DMS53 treated with DMSO at 0.1 percent for 48 hours (cell line): ENCODE results near the gene SPATA20.

Experiments
- DNase-seq: peaks from one replicate; lab custom pipeline; 2025; ENCODE audit not compliant: unreplicated experiment; lab: John Stamatoyannopoulos, UW

SPATA20 gene

GRCh38 chr17:50573866-50574611 is 27.1 kb downstream of the SPATA20 start:
- DNase-seq, result no peak

DNA sequence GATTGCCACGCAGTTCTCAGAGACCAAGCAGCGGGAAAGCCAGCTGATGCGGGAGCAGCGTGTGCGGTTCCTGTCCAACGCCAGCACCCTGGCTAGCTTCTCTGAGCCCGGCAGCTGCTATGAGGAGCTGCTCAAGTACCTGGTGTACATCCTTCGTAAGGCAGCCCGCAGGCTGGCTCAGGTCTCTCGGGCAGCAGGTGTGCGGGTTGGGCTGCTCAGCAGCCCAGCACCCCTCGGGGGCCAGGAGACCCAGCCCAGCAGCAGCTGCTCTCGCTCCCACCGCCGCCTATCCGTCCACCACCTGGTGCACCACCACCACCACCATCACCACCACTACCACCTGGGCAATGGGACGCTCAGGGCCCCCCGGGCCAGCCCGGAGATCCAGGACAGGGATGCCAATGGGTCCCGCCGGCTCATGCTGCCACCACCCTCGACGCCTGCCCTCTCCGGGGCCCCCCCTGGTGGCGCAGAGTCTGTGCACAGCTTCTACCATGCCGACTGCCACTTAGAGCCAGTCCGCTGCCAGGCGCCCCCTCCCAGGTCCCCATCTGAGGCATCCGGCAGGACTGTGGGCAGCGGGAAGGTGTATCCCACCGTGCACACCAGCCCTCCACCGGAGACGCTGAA is 28.7 kb downstream of the SPATA20 start:
- no peak for DNase-seq

- no peak for DNase-seq
Measured at GRCh38 chr17:50576864-50577263, 29.9 kb downstream of the SPATA20 start.

GRCh38 chr17:50577451-50577954 is 30.5 kb downstream of the SPATA20 start:
- no peak for DNase-seq

DNA sequence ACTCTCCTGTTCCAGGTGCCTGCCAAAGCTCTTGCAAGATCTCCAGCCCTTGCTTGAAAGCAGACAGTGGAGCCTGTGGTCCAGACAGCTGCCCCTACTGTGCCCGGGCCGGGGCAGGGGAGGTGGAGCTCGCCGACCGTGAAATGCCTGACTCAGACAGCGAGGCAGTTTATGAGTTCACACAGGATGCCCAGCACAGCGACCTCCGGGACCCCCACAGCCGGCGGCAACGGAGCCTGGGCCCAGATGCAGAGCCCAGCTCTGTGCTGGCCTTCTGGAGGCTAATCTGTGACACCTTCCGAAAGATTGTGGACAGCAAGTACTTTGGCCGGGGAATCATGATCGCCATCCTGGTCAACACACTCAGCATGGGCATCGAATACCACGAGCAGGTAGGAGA is 31.2 kb downstream of the SPATA20 start:
- no peak for DNase-seq

DNA sequence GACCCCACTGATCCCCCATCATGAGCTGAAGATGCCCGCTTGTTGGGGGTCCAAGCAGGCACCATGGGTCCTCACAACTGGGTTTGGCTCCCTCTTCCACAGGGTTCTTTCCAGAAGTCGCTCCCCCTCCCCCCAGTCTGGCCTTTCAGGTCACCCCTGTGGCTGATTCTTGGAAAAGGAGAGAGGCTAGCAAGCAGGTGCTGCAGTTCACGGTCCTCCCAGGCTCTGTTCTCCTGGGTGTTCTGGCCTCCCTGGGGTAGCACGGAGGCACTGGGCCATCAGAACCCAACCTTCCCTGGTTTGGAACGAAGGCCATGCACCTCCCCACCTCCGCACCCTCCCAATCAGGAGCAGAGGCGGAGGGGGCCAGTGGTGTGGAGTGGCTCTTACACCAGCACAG is 32.4 kb downstream of the SPATA20 start:
- DNase-seq, result no peak

DNA sequence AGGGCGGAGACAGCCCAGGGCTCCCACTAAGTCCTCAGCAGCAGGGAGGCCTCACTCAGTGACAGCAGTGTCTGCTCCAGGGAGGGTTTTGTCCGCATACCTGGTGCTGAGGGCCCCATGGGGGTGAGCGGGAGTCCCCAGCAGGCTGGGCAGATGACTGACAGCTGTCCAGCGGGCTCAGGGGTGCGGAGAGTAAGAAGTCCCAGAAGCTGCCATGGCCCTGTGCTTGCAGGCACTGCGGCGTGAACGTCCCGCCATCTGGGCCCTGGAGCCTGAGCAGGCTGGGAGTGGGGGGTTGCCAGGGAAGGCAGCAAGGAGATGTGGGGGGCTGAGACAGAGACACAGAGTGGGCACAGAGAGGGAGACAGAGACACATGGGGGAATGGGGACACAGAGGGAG is 33.7 kb downstream of the SPATA20 start:
- no peak for DNase-seq

GRCh38 chr17:50581316-50581715 is 34.3 kb downstream of the SPATA20 start:
- no peak for DNase-seq

DNA sequence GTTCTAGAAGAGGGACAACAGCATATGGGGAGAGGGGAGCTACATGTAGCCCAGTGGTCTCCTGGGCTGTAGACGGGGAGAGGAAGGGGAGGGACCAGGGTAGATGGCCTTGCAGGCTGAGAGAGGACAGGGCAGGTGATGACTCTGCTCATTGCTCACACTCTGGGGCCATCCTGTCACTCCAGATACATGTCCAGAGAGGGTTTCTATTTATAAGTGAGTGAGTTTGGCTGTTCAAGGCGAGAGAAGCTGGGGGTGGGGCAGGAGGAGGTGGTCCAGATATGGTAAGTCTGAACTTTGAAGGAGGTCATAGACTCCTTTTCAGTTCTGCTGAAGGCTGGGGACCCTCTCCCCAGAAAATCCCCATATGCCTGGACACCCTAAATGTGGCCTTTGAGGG is 35.8 kb downstream of the SPATA20 start:
- no peak for DNase-seq

DNA sequence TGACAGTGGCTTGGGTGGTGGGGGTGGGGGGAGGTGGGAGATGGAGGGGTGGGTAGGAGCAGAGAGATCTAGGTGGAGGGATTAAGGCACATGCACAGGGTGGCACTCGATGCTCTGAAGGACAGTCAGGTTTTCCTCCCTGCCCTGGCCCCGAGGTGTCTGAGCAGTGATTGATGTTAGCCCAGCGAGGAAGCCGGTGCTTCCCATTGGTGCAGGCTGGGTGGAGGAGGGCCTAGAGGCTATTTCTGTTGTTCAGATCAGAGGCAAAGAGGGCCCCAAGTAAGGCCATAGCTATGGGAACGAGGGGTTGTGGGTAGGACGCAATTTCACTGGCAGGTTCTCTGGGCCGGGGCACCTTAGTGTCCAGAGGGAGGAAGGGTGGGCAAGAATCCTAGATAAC is 36.7 kb downstream of the SPATA20 start:
- no peak for DNase-seq

- no peak for DNase-seq
Measured at GRCh38 chr17:50584116-50584515, 37.1 kb downstream of the SPATA20 start.

DNA sequence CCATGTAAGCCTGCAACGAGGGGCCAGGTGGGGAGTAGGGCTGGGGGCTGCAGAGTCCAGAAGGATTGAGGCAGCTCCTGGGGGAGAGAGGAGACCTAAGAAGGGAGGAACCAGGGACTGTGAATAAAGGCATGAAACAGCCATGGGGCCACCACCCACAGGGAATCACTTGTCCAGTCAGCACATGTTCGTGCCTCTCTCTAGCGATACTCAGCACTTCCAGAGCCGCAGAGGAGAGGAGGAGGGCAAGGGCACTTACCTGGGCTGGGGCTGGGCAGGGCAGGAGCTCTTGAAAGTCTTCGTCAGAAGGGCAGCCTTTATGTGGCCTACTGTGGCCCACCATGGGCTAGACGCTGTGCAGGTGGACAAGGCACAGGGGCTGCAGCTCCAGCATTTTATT is 37.8 kb downstream of the SPATA20 start:
- DNase-seq, result no peak

- no peak for DNase-seq
Measured at GRCh38 chr17:50585346-50585745, 38.4 kb downstream of the SPATA20 start.

DNA sequence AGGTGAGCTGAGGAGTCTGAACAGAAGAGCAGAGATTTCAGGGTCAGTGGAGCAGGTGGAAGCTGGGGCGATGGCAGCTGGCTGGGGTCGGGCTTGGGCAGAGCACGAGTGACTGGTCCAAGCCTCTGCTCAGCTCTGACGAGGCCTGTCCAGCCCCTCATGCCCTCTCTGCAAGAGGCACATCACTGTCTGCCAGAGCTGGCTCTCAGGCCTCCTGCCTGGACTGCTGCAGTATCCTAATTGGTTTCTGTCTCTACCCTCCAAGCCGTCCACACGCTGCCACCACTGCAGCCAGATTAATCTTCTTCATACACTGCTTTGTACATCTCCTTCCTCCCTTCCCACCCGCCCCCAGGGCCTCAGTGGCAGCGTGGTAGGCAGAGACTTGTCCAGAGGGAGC is 38.9 kb downstream of the SPATA20 start:
- DNase-seq, result no peak

- no peak for DNase-seq
Measured at GRCh38 chr17:50586421-50587247, 39.7 kb downstream of the SPATA20 start.

DNA sequence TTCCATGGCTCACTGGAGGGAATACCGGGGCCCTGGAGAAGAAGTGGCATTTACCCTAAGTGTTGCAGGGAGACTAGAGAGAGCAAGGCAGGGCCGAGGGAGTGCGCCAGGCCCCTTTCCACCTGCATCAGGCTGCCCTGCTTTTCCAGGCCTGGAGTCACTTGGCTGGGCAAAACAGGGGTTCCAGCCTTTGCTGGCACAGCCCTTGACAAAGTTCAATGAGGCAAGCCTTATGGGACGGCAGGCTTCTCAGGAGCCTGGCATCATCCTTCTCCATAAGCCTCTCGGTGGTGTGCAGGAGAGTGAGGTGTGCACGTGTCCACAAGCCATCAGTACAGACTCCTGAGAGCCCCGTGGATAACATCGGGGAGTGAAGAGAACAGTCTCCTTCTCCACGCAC is 40.6 kb downstream of the SPATA20 start:
- no peak for DNase-seq

GRCh38 chr17:50588391-50589049 is 41.5 kb downstream of the SPATA20 start:
- no peak for DNase-seq

- no peak for DNase-seq
Measured at GRCh38 chr17:50589095-50589705, 42.2 kb downstream of the SPATA20 start.

GRCh38 chr17:50590946-50591737 is 44.2 kb downstream of the SPATA20 start:
- DNase-seq, result no peak

- DNase-seq, result peak; percentile 46
Measured at GRCh38 chr17:50593321-50593720, 46.3 kb downstream of the SPATA20 start.
